ENCODE measurements around the gene LOXHD1. TPM values are rescaled to one million over a fixed set of nuclear protein-coding genes. Genes with fewer than 3 reads are reported as not detected.

LOXHD1 gene, protein sequence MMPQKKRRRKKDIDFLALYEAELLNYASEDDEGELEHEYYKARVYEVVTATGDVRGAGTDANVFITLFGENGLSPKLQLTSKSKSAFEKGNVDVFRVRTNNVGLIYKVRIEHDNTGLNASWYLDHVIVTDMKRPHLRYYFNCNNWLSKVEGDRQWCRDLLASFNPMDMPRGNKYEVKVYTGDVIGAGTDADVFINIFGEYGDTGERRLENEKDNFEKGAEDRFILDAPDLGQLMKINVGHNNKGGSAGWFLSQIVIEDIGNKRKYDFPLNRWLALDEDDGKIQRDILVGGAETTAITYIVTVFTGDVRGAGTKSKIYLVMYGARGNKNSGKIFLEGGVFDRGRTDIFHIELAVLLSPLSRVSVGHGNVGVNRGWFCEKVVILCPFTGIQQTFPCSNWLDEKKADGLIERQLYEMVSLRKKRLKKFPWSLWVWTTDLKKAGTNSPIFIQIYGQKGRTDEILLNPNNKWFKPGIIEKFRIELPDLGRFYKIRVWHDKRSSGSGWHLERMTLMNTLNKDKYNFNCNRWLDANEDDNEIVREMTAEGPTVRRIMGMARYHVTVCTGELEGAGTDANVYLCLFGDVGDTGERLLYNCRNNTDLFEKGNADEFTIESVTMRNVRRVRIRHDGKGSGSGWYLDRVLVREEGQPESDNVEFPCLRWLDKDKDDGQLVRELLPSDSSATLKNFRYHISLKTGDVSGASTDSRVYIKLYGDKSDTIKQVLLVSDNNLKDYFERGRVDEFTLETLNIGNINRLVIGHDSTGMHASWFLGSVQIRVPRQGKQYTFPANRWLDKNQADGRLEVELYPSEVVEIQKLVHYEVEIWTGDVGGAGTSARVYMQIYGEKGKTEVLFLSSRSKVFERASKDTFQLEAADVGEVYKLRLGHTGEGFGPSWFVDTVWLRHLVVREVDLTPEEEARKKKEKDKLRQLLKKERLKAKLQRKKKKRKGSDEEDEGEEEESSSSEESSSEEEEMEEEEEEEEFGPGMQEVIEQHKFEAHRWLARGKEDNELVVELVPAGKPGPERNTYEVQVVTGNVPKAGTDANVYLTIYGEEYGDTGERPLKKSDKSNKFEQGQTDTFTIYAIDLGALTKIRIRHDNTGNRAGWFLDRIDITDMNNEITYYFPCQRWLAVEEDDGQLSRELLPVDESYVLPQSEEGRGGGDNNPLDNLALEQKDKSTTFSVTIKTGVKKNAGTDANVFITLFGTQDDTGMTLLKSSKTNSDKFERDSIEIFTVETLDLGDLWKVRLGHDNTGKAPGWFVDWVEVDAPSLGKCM (N-terminal part only)
- total RNA-seq (2021) (not detected in 2 replicates), Bru-seq, nascent RNA (not detected), BruChase-seq, experiment 1, labeled RNA remaining after a 2-hour chase (percentile 0 among the genes with signal in this experiment), BruChase-seq, experiment 2, labeled RNA remaining after a 6-hour chase (not detected)
- long read RNA-seq = 0 reads

DNA sequence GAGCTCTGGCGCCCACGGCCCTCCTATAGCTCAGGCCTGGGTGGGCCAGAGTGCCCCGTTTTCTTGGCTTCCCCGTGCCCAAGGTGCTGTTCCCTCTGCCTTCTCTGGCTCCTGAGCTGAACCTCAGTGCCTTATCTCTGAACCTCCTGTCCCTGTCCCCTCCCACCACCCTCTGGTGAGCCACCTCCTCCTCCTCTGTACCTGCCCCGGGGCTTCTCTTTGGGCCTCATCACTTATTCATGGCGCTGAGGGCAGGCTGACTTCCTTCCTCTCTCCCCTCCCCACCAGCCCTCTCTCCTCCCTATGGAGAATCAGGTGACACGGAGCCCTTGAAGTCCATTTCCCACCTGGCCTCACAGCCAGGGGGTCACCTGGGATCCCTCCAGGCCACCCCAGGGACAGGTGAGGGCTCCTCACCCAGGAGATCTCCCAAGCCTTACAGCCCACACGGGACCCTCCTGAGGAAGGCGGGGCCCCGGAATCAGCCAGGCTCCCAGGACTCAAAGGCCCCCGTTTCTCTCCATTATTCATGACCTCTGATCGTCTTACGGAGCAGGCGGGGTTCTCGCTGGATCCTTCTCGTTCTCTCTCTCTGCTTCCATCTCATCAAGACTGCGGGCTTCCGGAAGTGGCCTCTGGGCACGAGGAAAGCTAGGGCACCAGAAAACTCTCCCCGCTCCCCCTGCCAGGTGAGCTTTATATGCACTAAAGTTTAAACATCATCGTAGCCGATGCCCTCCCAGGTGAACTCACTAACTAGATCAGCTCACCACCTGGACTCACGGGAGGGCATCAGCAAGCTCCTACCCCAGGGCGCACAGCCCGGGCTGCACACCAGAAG is at the start of gene LOXHD1:
TSS of gene LOXHD1 (minus strand) at position 106 of the 841 bp plus-strand sequence. CDS start 187 bp downstream, outside the sequence.
- CTCF ChIA-PET = interaction anchor here (0.6 to 1.9 kb wide), 5 partner anchors 377 to 1037 kb away, joined by 3 to 11 read pairs (median 4); a partner anchor contains a TSS
- H3K9me3 ChIP-seq (ENCODE audit: insufficient read depth, low read depth) = no peaks in the 10 kb centered on the region
- no peak for TF ChIP-seq EZH2 (IDR thresholded peaks at IDR 0.05; ENCODE audit: low read depth)
- TF ChIP-seq, protein P1, sequence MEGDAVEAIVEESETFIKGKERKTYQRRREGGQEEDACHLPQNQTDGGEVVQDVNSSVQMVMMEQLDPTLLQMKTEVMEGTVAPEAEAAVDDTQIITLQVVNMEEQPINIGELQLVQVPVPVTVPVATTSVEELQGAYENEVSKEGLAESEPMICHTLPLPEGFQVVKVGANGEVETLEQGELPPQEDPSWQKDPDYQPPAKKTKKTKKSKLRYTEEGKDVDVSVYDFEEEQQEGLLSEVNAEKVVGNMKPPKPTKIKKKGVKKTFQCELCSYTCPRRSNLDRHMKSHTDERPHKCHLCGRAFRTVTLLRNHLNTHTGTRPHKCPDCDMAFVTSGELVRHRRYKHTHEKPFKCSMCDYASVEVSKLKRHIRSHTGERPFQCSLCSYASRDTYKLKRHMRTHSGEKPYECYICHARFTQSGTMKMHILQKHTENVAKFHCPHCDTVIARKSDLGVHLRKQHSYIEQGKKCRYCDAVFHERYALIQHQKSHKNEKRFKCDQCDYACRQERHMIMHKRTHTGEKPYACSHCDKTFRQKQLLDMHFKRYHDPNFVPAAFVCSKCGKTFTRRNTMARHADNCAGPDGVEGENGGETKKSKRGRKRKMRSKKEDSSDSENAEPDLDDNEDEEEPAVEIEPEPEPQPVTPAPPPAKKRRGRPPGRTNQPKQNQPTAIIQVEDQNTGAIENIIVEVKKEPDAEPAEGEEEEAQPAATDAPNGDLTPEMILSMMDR (conservative IDR thresholded peaks at IDR 0.05) = no peak
- DNase-seq = no peak
- no peaks in the 10 kb centered on the region for H3K79me2 ChIP-seq (ENCODE audit: low read depth)
- no peak within 1 kb of the TSS for H3K4me2 ChIP-seq
- POLR2A ChIA-PET (ENCODE audit: unreplicated experiment) = no interaction called here
- no peaks in the 10 kb centered on the region for H3K36me3 ChIP-seq (ENCODE audit: low read depth)
- H3K4me1 ChIP-seq (replicated peaks; ENCODE audit: insufficient read depth) = no peaks in the 10 kb centered on the region
- no TSS peak for BruUV-seq (replicated peaks)
- no peaks in the 10 kb centered on the region for H4K20me1 ChIP-seq (ENCODE audit: insufficient read depth)
- H3F3A ChIP-seq (ENCODE audit: insufficient read depth, low read depth) = no peaks in the 10 kb centered on the region
- no peaks in the 10 kb centered on the region for H3K9me2 ChIP-seq (ENCODE audit: insufficient read depth)
- H2AFZ ChIP-seq = no peak within 1 kb of the TSS
- H3K27ac ChIP-seq = no peak within 1 kb of the TSS
- intact Hi-C loops (cut with micrococcal nuclease; ENCODE audit: unreplicated experiment) = loop anchor here (10.0 kb wide), 1 partner anchor 743 kb away; no protein-coding TSS in a partner anchor
- H3K27me3 ChIP-seq (ENCODE audit: insufficient read depth, low read depth) = peaks cover 28% of the 10 kb centered on the region
- H3K4me3 ChIP-seq = no peak within 1 kb of the TSS

DNA sequence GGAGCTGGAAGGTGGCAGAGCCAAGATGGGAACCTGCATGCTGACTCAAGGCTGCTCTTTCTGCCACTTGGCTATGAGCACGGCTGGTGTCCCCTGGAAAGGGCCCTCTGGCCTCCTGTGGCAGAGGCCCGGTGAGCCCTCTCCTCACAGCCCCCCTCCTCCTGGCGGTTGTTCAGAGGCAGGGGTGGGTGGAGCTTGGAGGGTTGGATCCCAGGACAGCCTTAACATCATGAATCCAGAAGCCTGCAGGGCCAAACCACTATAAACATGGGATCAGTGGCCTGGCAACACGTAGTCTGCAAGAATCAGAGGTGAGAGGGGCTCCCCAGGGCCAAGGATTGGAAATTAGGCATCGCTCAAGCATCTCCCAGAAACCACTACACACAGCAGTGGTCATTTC is 48.5 kb upstream of the LOXHD1 start:
- no peak for TF ChIP-seq EZH2 (IDR thresholded peaks at IDR 0.05; ENCODE audit: low read depth)
- TF ChIP-seq, protein P1 (conservative IDR thresholded peaks at IDR 0.05) = no peak
- H3F3A ChIP-seq (ENCODE audit: insufficient read depth, low read depth) = no peaks in the 10 kb centered on the region
- H3K79me2 ChIP-seq (ENCODE audit: low read depth) = no peaks in the 10 kb centered on the region
- ChIA-PET POLR2A (ENCODE audit: unreplicated experiment) (no interaction called here), CTCF (no interaction called here)
- H3K27me3 ChIP-seq (ENCODE audit: insufficient read depth, low read depth) = no peaks in the 10 kb centered on the region
- no peak overlapping the region for H3K4me2 ChIP-seq
- H3K4me3 ChIP-seq = no peak overlapping the region
- no peaks in the 10 kb centered on the region for H4K20me1 ChIP-seq (ENCODE audit: insufficient read depth)
- no peaks in the 10 kb centered on the region for H3K4me1 ChIP-seq (replicated peaks; ENCODE audit: insufficient read depth)
- DNase-seq = no peak
- H2AFZ ChIP-seq = no peak overlapping the region
- BruUV-seq (replicated peaks) = no TSS peak
- intact Hi-C loops (cut with micrococcal nuclease; ENCODE audit: unreplicated experiment) = no loop called here
- H3K27ac ChIP-seq = no peak overlapping the region
- no peaks in the 10 kb centered on the region for H3K36me3 ChIP-seq (ENCODE audit: low read depth)
- no peaks in the 10 kb centered on the region for H3K9me3 ChIP-seq (ENCODE audit: insufficient read depth, low read depth)
- no peaks in the 10 kb centered on the region for H3K9me2 ChIP-seq (ENCODE audit: insufficient read depth)
